AG09319 (cell line): ENCODE results near the gene TXK.

Source experiments
- DNase-seq: peaks from one replicate; pipeline ENCODE4 v3.0.0-alpha.2; 2010; ENCODE audit warnings: low read depth; ENCODE audit errors: extremely low read depth
- CTCF ChIP-seq: IDR thresholded peaks from 2 replicates; pipeline ENCODE4 v1.5.1; 2011; ENCODE audit warnings: low read depth, mild to moderate bottlenecking, inconsistent platforms, low read length, moderate library complexity

The TXK gene

GRCh38 chr4:48044298-48044697 lies 89.8 kb downstream of the TXK start:
- no peak for TF ChIP-seq CTCF
- DNase-seq: no peak

GRCh38 chr4:48043504-48043903 lies 90.5 kb downstream of the TXK start:
- DNase-seq: no peak
- no peak for TF ChIP-seq CTCF

GRCh38 chr4:48042979-48043461 lies 91.0 kb downstream of the TXK start:
- no peak for DNase-seq
- TF ChIP-seq CTCF: no peak

- no peak for TF ChIP-seq CTCF
- no peak for DNase-seq
These were observed 92.4 kb downstream of the TXK start for GRCh38 chr4:48041535-48042137.

GRCh38 chr4:48039561-48039960 lies 94.5 kb downstream of the TXK start:
- no peak for TF ChIP-seq CTCF
- no peak for DNase-seq

- TF ChIP-seq CTCF: no peak
- DNase-seq: no peak
These were observed 95.4 kb downstream of the TXK start for GRCh38 chr4:48038666-48039065.

GRCh38 chr4:48037117-48037462 lies 97.0 kb downstream of the TXK start:
- no peak for TF ChIP-seq CTCF
- DNase-seq: no peak
